ENCODE measurements around the gene GIMAP7.

DNA sequence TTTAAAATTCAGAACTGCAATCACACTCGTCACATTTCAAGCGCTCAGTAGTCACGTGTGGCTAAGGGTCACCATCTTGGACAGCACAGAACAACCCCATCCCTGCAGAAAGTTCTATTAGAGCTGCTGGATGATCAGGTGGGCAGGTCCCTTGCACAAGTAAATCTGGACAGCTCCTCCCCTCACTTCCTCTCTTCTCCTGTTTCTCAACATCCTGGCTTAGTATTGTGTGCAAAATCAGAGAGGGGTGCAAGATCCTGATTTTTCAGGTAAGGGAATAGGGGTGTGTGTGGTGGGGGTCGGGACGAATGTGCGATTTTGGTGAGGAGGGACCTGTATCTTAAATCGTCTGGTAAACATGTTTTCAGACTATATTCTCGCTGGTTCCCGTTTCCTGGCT, 52.5 kb downstream of the GIMAP7 start, which contains the start of gene GIMAP4:
- TF ChIP-seq, protein P1, sequence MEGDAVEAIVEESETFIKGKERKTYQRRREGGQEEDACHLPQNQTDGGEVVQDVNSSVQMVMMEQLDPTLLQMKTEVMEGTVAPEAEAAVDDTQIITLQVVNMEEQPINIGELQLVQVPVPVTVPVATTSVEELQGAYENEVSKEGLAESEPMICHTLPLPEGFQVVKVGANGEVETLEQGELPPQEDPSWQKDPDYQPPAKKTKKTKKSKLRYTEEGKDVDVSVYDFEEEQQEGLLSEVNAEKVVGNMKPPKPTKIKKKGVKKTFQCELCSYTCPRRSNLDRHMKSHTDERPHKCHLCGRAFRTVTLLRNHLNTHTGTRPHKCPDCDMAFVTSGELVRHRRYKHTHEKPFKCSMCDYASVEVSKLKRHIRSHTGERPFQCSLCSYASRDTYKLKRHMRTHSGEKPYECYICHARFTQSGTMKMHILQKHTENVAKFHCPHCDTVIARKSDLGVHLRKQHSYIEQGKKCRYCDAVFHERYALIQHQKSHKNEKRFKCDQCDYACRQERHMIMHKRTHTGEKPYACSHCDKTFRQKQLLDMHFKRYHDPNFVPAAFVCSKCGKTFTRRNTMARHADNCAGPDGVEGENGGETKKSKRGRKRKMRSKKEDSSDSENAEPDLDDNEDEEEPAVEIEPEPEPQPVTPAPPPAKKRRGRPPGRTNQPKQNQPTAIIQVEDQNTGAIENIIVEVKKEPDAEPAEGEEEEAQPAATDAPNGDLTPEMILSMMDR (IDR thresholded peaks at IDR 0.05 in 8 of 11, conservative IDR thresholded peaks at IDR 0.05 in 3 of 11), result no peak
- TF ChIP-seq POLR2A (IDR thresholded peaks at IDR 0.05) (peak in 1 of 3 donors; percentile 26), POLR2AphosphoS5 (IDR thresholded peaks at IDR 0.05) (peak in 1 of 3 donors; percentile 75)

All from spleen (tissue), 7 donors.